SU-DHL-6 (cell line): ENCODE measurements around the gene CCL13.

Experiments used
- H2AFZ ChIP-seq: fragments of 200-600 bp; sonication (generic); 2 replicates; pipeline ENCODE4 v1.6.1; 2014; ENCODE audit warnings: low read depth, mild to moderate bottlenecking, moderate library complexity, mixed read lengths, antibody characterized with exemption, low read length; ENCODE audit not compliant: severe bottlenecking
- H3F3A ChIP-seq: fragments of 200-600 bp; shearing (Covaris generic); 2 replicates; pipeline ENCODE4 v1.6.0; 2016; ENCODE audit warnings: antibody characterized with exemption, mild to moderate bottlenecking; ENCODE audit not compliant: insufficient read depth
- H3K27ac ChIP-seq: fragments of 200-600 bp; sonication (generic); 2 replicates; pipeline ENCODE4 v1.5.1; 2016; ENCODE audit warnings: low read depth, mild to moderate bottlenecking, low read length, moderate library complexity, mixed read lengths
- H3K27me3 ChIP-seq: fragments of 200-600 bp; sonication (generic), shearing (Covaris generic); 2 replicates; pipeline ENCODE4 v1.6.0; 2014; ENCODE audit warnings: mild to moderate bottlenecking, low read length
- H3K36me3 ChIP-seq: fragments of 200-600 bp; sonication (generic); 2 replicates; pipeline ENCODE4 v1.6.1; 2014; ENCODE audit warnings: mild to moderate bottlenecking, low read length, mixed read lengths
- H3K4me2 ChIP-seq: fragments of 300-600, 200-600 bp; shearing (Covaris generic), sonication (generic); 2 replicates; pipeline ENCODE4 v1.6.0; 2014; ENCODE audit warnings: low read length, low read depth, mild to moderate bottlenecking; ENCODE audit not compliant: poor library complexity, severe bottlenecking
- H3K4me3 ChIP-seq: fragments of 200-600 bp; sonication (generic); 2 replicates; pipeline ENCODE4 v1.5.1; 2014; ENCODE audit warnings: antibody characterized with exemption, low read length, mild to moderate bottlenecking, mixed read lengths; ENCODE audit not compliant: insufficient read depth, poor library complexity, severe bottlenecking
- H3K79me2 ChIP-seq: fragments of 200-600 bp; sonication (generic); 2 replicates; pipeline ENCODE4 v1.6.1; 2014; ENCODE audit warnings: mild to moderate bottlenecking, low read length, moderate library complexity; ENCODE audit not compliant: insufficient read depth
- H3K9ac ChIP-seq: fragments of 200-600 bp; sonication (generic); 2 replicates; pipeline ENCODE4 v1.7.0; 2014; ENCODE audit warnings: mild to moderate bottlenecking, low read length
- H3K9me2 ChIP-seq: fragments of 200-600 bp; sonication (generic); replicated peaks from 2 replicates; pipeline ENCODE4 v1.6.1; 2014; ENCODE audit warnings: low read length; ENCODE audit not compliant: insufficient read depth
- H3K9me3 ChIP-seq: fragments of 200-600 bp; sonication (generic); 2 replicates; pipeline ENCODE4 v1.6.1; 2014; ENCODE audit warnings: low read length, mixed read lengths; ENCODE audit not compliant: insufficient read depth
- H4K20me1 ChIP-seq: fragments of 200-600 bp; sonication (generic); 2 replicates; pipeline ENCODE4 v1.6.1; 2014; ENCODE audit warnings: low read depth, mild to moderate bottlenecking, antibody characterized with exemption, low read length, moderate library complexity, mixed read lengths
- CTCF ChIP-seq: fragments of 200-600 bp; sonication (generic); IDR thresholded peaks from one replicate; pipeline ENCODE4 v1.5.1; 2017; ENCODE audit warnings: antibody characterized with exemption, mild to moderate bottlenecking, low read length, moderate library complexity; ENCODE audit not compliant: insufficient read depth, poor library complexity, severe bottlenecking
- EZH2phosphoT487 ChIP-seq: fragments of 200-600 bp; sonication (generic), shearing (Covaris generic); conservative IDR thresholded peaks from 2 replicates; pipeline ENCODE4 v1.6.1; 2018; ENCODE audit warnings: mild to moderate bottlenecking, antibody characterized with exemption, low read length, moderate library complexity, mixed read lengths

CCL13 gene

GRCh38 chr17:34403006-34403405 is 46.7 kb downstream of the CCL13 start:
- no peak for TF ChIP-seq EZH2phosphoT487
- TF ChIP-seq CTCF = no peak
- H4K20me1 ChIP-seq = no peaks in the 10 kb centered on the region

GRCh38 chr17:34406226-34406625 is 49.9 kb downstream of the CCL13 start:
- no peaks in the 10 kb centered on the region for H3K9me2 ChIP-seq
- no peaks in the 10 kb centered on the region for H3K27me3 ChIP-seq
- H3K9me3 ChIP-seq = no peaks in the 10 kb centered on the region
- H3K4me3 ChIP-seq = no peak overlapping the region
- no peak overlapping the region for H3K27ac ChIP-seq
- no peak overlapping the region for H3K4me2 ChIP-seq
- H2AFZ ChIP-seq = no peak overlapping the region
- H3K79me2 ChIP-seq = no peaks in the 10 kb centered on the region
- no peaks in the 10 kb centered on the region for H4K20me1 ChIP-seq
- TF ChIP-seq CTCF = no peak
- TF ChIP-seq EZH2phosphoT487 = no peak
- H3K36me3 ChIP-seq = no peaks in the 10 kb centered on the region
- no peaks in the 10 kb centered on the region for H3F3A ChIP-seq
- no peak overlapping the region for H3K9ac ChIP-seq

More at GRCh38 chr17:34403006-34403405, 46.7 kb downstream of the CCL13 start:
- Histone ChIP-seq H3K27me3 (no peaks in the 10 kb centered on the region), H3K27ac (no peak overlapping the region), H3K36me3 (no peaks in the 10 kb centered on the region), H3K4me3 (no peak overlapping the region), H3K79me2 (no peaks in the 10 kb centered on the region), H3F3A (no peaks in the 10 kb centered on the region), H3K9ac (no peak overlapping the region), H2AFZ (no peak overlapping the region), H3K4me2 (no peak overlapping the region), H3K9me2 (no peaks in the 10 kb centered on the region), H3K9me3 (no peaks in the 10 kb centered on the region)
